K562 (cell line): ENCODE results near the gene VENTX. TPM values are rescaled to one million over a fixed set of nuclear protein-coding genes. Genes with fewer than 3 reads are reported as not detected.

Source experiments
- ATAC-seq: fragments of 200-7000 bp; cut with Tn5 transposase; 3 replicates; pipeline ENCODE4 v1.9.1; 2020; ENCODE audit warnings: moderate library complexity
- BruUV-seq: library from RNA; stranded (reverse); fragments of 400-500 nt; replicated peaks from 2 replicates; lab custom pipeline; 2021; lab: Mats Ljungman, UMichigan
- CTCF ChIA-PET: fragments of 300-600 bp; formaldehyde crosslinking; extraction: SDS; loops from one replicate; lab custom pipeline; 2021; ENCODE audit warnings: low intra/inter-chr PET ratio; lab: Yijun Ruan, JAX
- POLR2A ChIA-PET: fragments of 300-600, 350-650 bp; sonication (Branson Sonifier 250); formaldehyde crosslinking; extraction: SDS; loops from one replicate; lab custom pipeline; 2021; ENCODE audit warnings: antibody characterized with exemption, inconsistent platforms; lab: Yijun Ruan, JAX
- DNase-seq, 4 experiments: peaks; one replicate each; pipeline versions ENCODE4 v3.0.0 to v3.0.0-alpha.2; 2011 to 2018; ENCODE audit warnings: low spot score in 3 of 4, mixed read lengths in 3 of 4; ENCODE audit errors: extremely low read depth in 1 of 4
- FAIRE-seq: peaks from 2 replicates; lab custom pipeline; 2011; peaks lifted over from hg19 to GRCh38; lab: Jason Lieb, UNC
- H2AFZ ChIP-seq: 2 replicates; pipeline ENCODE4 v1.6.0; 2011; ENCODE audit warnings: low read depth, low read length, control low read depth, inconsistent platforms
- H3K27ac ChIP-seq: fragments of 200-600 bp; 3 replicates; pipeline ENCODE4 v1.8.0; 2011; ENCODE audit warnings: low read depth, mild to moderate bottlenecking, control low read depth, inconsistent platforms, low read length, moderate library complexity, mixed read lengths; ENCODE audit errors: extremely low read depth
- H3K27me3 ChIP-seq, 2 experiments: fragments of 300-600 bp in 1 of 2; 2 replicates in 1 of 2; 3 replicates in 1 of 2; pipeline versions ENCODE4 v1.6.0 to v1.8.0; 2011; ENCODE audit warnings: inconsistent platforms in 2 of 2, low read length in 2 of 2, mild to moderate bottlenecking in 1 of 2, mixed read lengths in 1 of 2, moderate library complexity in 1 of 2; ENCODE audit not compliant: control insufficient read depth in 2 of 2, insufficient read depth in 2 of 2
- H3K36me3 ChIP-seq: fragments of 300-600 bp; 3 replicates; pipeline ENCODE4 v1.8.0; 2011; ENCODE audit warnings: mild to moderate bottlenecking, low read length, inconsistent platforms; ENCODE audit not compliant: control insufficient read depth, insufficient read depth
- H3K4me1 ChIP-seq, 2 experiments: fragments of 200-600 bp in 1 of 2; replicated peaks in 1 of 2; 2 replicates in 1 of 2; 3 replicates in 1 of 2; pipeline versions ENCODE4 v1.5.1 to v1.8.0; 2011; ENCODE audit warnings: inconsistent platforms in 2 of 2, low read length in 2 of 2, mild to moderate bottlenecking in 1 of 2, mixed read lengths in 1 of 2, moderate library complexity in 1 of 2; ENCODE audit not compliant: control insufficient read depth in 2 of 2, insufficient read depth in 2 of 2
- H3K4me2 ChIP-seq: 2 replicates; pipeline ENCODE4 v1.6.1; 2011; ENCODE audit warnings: low read length, control low read depth, inconsistent platforms, mixed read lengths; ENCODE audit not compliant: insufficient read depth
- H3K4me3 ChIP-seq: fragments of 200-600 bp; sonication (generic), shearing (Covaris generic); 2 replicates; pipeline ENCODE4 v1.5.1; 2016; ENCODE audit warnings: control low read depth, inconsistent platforms
- H3K79me2 ChIP-seq: fragments of 200-600 bp; 3 replicates; pipeline ENCODE4 v1.8.0; 2011; ENCODE audit warnings: low read length, inconsistent platforms; ENCODE audit not compliant: control insufficient read depth, insufficient read depth
- H3K9ac ChIP-seq, 2 experiments: 2 replicates each; pipeline versions ENCODE4 v1.6.0 to v1.6.1; 2011; ENCODE audit warnings: low read depth in 2 of 2, low read length in 2 of 2, control low read depth in 1 of 2, inconsistent platforms in 1 of 2, mild to moderate bottlenecking in 1 of 2, mixed read lengths in 1 of 2; ENCODE audit not compliant: insufficient read depth in 1 of 2
- H3K9me1 ChIP-seq: one replicate; pipeline ENCODE4 v1.6.0; 2011; ENCODE audit warnings: inconsistent platforms, mild to moderate bottlenecking, low read length, moderate library complexity; ENCODE audit not compliant: control insufficient read depth, insufficient read depth
- H3K9me3 ChIP-seq: replicated peaks from 2 replicates; pipeline ENCODE4 v1.5.1; 2011; ENCODE audit warnings: low read depth, low read length, inconsistent platforms; ENCODE audit not compliant: control insufficient read depth, insufficient read depth
- H4K20me1 ChIP-seq: replicated peaks from 2 replicates; pipeline ENCODE4 v1.6.1; 2011; ENCODE audit warnings: low read length, inconsistent platforms, mixed read lengths; ENCODE audit not compliant: control insufficient read depth, insufficient read depth
- CHD4 ChIP-seq: fragments of 200-600 bp; sonication (generic); IDR thresholded peaks from 3 replicates; pipeline ENCODE4 v1.6.1; 2012; ENCODE audit warnings: low read depth, mild to moderate bottlenecking, mixed read lengths, low read length, inconsistent platforms; ENCODE audit not compliant: insufficient read depth, insufficient replicate concordance, poor library complexity, severe bottlenecking
- FOXP1 ChIP-seq: sonication (generic); formaldehyde crosslinking; IDR thresholded peaks from 2 replicates; pipeline ENCODE4 v1.8.0; 2022; ENCODE audit warnings: mild to moderate bottlenecking, missing genetic modification reagents
- POLR2B ChIP-seq: fragments of 450-650 bp; IDR thresholded peaks from 2 replicates; pipeline ENCODE4 v1.6.1; 2018; ENCODE audit warnings: low read depth; ENCODE audit not compliant: partially characterized antibody
- PTRF ChIP-seq: fragments of 450-650 bp; IDR thresholded peaks from 2 replicates; pipeline ENCODE4 v1.6.1; 2016; ENCODE audit warnings: mild to moderate bottlenecking, missing genetic modification characterization, missing compliant biosample characterization
- SETDB1 ChIP-seq: IDR thresholded peaks from one replicate; pipeline ENCODE4 v1.6.1; 2012; ENCODE audit warnings: low read length, control low read depth, inconsistent platforms
- SIN3A ChIP-seq, 2 experiments: fragments of 150-350 bp in 1 of 2; IDR thresholded peaks; 2 replicates each; pipeline ENCODE4 v1.6.1; 2011 to 2016; ENCODE audit warnings: borderline replicate concordance in 2 of 2, low read depth in 2 of 2, low read length in 2 of 2, mild to moderate bottlenecking in 2 of 2, moderate library complexity in 2 of 2; ENCODE audit not compliant: control insufficient read depth in 1 of 2
- TARDBP ChIP-seq: fragments of 450-650 bp; IDR thresholded peaks from 2 replicates; pipeline ENCODE4 v1.6.1; 2016
- TRIM28 ChIP-seq: fragments of 450-650 bp; IDR thresholded peaks from 2 replicates; pipeline ENCODE4 v1.6.1; 2017
- TSC22D4 ChIP-seq: fragments of 450-650 bp; IDR thresholded peaks from 2 replicates; pipeline ENCODE4 v1.6.1; 2016; ENCODE audit warnings: missing genetic modification characterization, missing biosample characterization, control low read depth
- ZNF408 ChIP-seq: fragments of 250-450 bp; sonication (Bioruptor Pico); IDR thresholded peaks from 2 replicates; pipeline ENCODE4 v1.4.0; 2020; ENCODE audit warnings: low read depth, mild to moderate bottlenecking, moderate library complexity
- WGBS: fragments of 100-300 bp; shearing (Covaris generic); methylation state at CpG from one replicate; pipeline ENCODE4 v1.1.6; 2016; ENCODE audit warnings: low coverage, mixed read lengths; ENCODE audit not compliant: insufficient coverage; ENCODE audit errors: missing lambda C conversion rate; 5-methylcytosine and 5-hydroxymethylcytosine counted together
- in situ Hi-C: fragments of 300-500 bp; cut with MboI; formaldehyde crosslinking; loops from 4 replicates; pipeline ENCODE4 v1.15.0; 2018; ENCODE audit warnings: inconsistent platforms, mixed read lengths
- intact Hi-C: fragments of 100-400 bp; cut with micrococcal nuclease; formaldehyde crosslinking; loops from 2 replicates; pipeline ENCODE4 v1.14.2; 2022
- polyA plus RNA-seq, 8 experiments: library from polyadenylated mRNA; depleted of rRNA in 4 of 8; stranded (reverse) in 5 of 8; unstranded in 3 of 8; fragments of >200 nt; fragmentation: Nextera tagmentation in 2 of 8; fragmentation: Illumina TruSeq in 1 of 8; extraction: Ambion mirVana in 2 of 8; extraction: Trizol in 1 of 8; gene quantifications; 2 replicates each; pipeline versions ENCODE4 v1.2.1 to v1.2.3, GENCODE V29; 2011 to 2014; ENCODE audit warnings: inconsistent platforms in 1 of 8, missing spikeins in 1 of 8
- total RNA-seq, 7 experiments: library from RNA; depleted of rRNA in 6 of 7; stranded (reverse); fragments of >200 nt in 6 of 7; fragmentation: Illumina TruSeq in 2 of 7; extraction: Trizol in 2 of 7; gene quantifications; 2 replicates each; pipeline versions ENCODE4 v1.2.1 to v1.2.3, GENCODE V29; 2011 to 2021; ENCODE audit warnings: low replicate concordance in 1 of 7
- TF ChIP-seq, protein P1 (sequence below): fragments of 450-650 bp; conservative IDR thresholded peaks from 2 replicates; pipeline ENCODE4 v1.6.1; 2016; ENCODE audit warnings: missing genetic modification characterization, low read depth, mild to moderate bottlenecking, missing compliant biosample characterization, moderate library complexity
- TF ChIP-seq, protein P2 (sequence below): fragments of 150-350 bp; conservative IDR thresholded peaks from 2 replicates; pipeline ENCODE4 v1.6.1; 2014; ENCODE audit warnings: low read length

VENTX gene
- total and polyA plus RNA-seq, 9 of the 15 experiments (the other 6 are each of a cell fraction or from before 2014, with no cell fraction given): 0.07 to 0.70 (median 0.20) TPM; not detected in 1

DNA sequence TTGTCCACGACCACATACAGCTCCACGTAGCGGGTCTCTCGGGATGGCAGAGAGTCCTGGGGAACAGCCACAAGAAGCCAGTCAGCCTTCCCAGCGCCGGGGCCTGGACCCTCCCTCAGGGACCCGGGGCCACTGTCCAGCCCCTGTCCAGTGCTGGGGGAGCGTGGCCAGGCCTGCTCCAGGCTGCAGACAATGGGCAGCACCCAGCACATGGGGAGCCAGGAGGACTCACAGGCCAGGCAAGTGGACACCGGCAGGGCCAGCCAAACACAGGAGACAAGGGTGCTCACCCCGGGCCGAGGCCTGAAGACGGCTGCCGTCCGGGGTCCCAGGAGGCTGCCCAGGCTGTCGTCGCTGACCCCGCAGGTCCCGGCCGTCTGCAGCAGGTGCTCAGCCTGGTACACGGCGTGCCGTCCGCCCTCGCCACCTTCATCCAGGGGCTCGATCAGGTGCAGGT, 35.3 kb downstream of the VENTX start:
- no peak for TF ChIP-seq FOXP1 (CRISPR knock-in tag)
- TF ChIP-seq CHD4: no peak
- no peak for TF ChIP-seq PTRF (tag)
- TF ChIP-seq ZNF408 (CRISPR knock-in tag): no peak
- H3K9me3 ChIP-seq: no peaks in the 10 kb centered on the region
- H3K9ac ChIP-seq: no peak overlapping the region
- no peak overlapping the region for H2AFZ ChIP-seq
- POLR2A ChIA-PET: interaction anchor here (0.6 kb wide), 1 partner anchor 868 kb away, joined by 3 read pairs; no protein-coding TSS in a partner anchor
- no peak overlapping the region for H3K4me2 ChIP-seq
- 81% methylated on average over 7 of the region's 25 CpGs for WGBS
- CTCF ChIA-PET: no interaction called here
- in situ Hi-C loops: no loop called here
- H3K4me3 ChIP-seq: no peak overlapping the region
- no TSS peak for BruUV-seq
- ATAC-seq: no peak
- FAIRE-seq: no peak
- DNase-seq: no peak
- no peaks in the 10 kb centered on the region for H3K9me1 ChIP-seq
- no peaks in the 10 kb centered on the region for H4K20me1 ChIP-seq
- H3K4me1 ChIP-seq: peaks cover 25 to 92% of the 10 kb centered on the region in 2 experiments
- H3K79me2 ChIP-seq: no peaks in the 10 kb centered on the region
- H3K27me3 ChIP-seq: no peaks in the 10 kb centered on the region
- no peaks in the 10 kb centered on the region for H3K36me3 ChIP-seq
- no peak overlapping the region for H3K27ac ChIP-seq
- intact Hi-C loops: no loop called here

DNA sequence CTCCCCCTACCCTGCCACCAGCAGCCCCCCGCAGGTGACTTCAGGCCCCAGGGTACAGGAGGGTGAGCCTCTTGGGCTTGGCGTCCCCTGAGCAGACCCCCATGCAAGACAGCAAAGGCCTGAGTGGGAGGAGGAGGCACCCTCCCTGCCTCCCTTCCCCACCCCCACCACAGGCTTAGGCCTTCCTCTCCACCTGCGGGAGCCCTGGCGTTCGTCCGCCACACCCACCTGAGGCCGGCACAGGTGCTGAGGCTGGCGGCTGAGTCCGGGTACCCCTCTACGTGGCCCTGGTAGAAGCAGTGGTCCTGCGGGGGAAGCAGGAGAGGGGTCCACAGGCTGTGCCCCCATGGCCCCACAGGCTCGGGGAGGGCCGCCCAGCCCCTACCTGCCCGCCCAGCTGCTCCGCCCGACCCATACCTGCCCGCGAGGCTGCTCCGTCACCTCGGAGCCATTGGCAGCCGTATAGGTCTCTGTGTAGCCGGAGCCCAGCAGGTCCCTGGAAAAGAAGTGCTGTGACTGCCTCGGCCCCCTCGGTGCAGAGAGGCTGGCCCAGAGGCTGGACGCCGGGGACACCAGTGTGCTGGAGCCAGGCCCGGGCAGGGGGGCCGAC, 36.0 kb downstream of the VENTX start:
- Histone ChIP-seq H3K36me3 (no peaks in the 10 kb centered on the region), H3K9ac (no peak overlapping the region), H4K20me1 (no peaks in the 10 kb centered on the region), H3K79me2 (no peaks in the 10 kb centered on the region), H2AFZ (no peak overlapping the region), H3K27ac (no peak overlapping the region), H3K9me3 (no peaks in the 10 kb centered on the region), H3K4me3 (no peak overlapping the region), H3K9me1 (peaks cover 2% of the 10 kb centered on the region), H3K4me1 (peaks cover 31 to 92% of the 10 kb centered on the region in 2 experiments), H3K4me2 (no peak overlapping the region), H3K27me3 (no peaks in the 10 kb centered on the region)
- in situ Hi-C loops: no loop called here
- ChIA-PET POLR2A (interaction anchor here (0.6 kb wide), 1 partner anchor 868 kb away, joined by 3 read pairs; no protein-coding TSS in a partner anchor), CTCF (no interaction called here)
- no peak for DNase-seq
- BruUV-seq: no TSS peak
- no peak for ATAC-seq
- intact Hi-C loops: no loop called here
- no peak for FAIRE-seq
- 93% methylated on average over 13 of the region's 28 CpGs for WGBS
- no peak for TF ChIP-seq TRIM28
- TF ChIP-seq, protein P1, sequence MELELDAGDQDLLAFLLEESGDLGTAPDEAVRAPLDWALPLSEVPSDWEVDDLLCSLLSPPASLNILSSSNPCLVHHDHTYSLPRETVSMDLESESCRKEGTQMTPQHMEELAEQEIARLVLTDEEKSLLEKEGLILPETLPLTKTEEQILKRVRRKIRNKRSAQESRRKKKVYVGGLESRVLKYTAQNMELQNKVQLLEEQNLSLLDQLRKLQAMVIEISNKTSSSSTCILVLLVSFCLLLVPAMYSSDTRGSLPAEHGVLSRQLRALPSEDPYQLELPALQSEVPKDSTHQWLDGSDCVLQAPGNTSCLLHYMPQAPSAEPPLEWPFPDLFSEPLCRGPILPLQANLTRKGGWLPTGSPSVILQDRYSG: no peak
- no peak for TF ChIP-seq TSC22D4 (tag)
- no peak for TF ChIP-seq TARDBP
- TF ChIP-seq, protein P2, sequence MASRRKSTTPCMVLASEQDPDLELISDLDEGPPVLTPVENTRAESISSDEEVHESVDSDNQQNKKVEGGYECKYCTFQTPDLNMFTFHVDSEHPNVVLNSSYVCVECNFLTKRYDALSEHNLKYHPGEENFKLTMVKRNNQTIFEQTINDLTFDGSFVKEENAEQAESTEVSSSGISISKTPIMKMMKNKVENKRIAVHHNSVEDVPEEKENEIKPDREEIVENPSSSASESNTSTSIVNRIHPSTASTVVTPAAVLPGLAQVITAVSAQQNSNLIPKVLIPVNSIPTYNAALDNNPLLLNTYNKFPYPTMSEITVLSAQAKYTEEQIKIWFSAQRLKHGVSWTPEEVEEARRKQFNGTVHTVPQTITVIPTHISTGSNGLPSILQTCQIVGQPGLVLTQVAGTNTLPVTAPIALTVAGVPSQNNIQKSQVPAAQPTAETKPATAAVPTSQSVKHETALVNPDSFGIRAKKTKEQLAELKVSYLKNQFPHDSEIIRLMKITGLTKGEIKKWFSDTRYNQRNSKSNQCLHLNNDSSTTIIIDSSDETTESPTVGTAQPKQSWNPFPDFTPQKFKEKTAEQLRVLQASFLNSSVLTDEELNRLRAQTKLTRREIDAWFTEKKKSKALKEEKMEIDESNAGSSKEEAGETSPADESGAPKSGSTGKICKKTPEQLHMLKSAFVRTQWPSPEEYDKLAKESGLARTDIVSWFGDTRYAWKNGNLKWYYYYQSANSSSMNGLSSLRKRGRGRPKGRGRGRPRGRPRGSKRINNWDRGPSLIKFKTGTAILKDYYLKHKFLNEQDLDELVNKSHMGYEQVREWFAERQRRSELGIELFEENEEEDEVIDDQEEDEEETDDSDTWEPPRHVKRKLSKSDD: no peak
- no peak for TF ChIP-seq POLR2B
- no peak for TF ChIP-seq SETDB1
- TF ChIP-seq SIN3A (IDR thresholded peaks at IDR 0.05; ENCODE audit: borderline replicate concordance in 2 of 2, control insufficient read depth in 1 of 2, low read depth in 2 of 2, low read length in 2 of 2): no peak
